Activated CD4-positive, alpha-beta T cell treated with anti-CD3 and anti-CD28 coated beads, Interleukin-2, Interleukin-4, amounts not matched to agents 100 ng/mL and 50 ng/mL, durations not matched to agents 16 hours and 8 hours (primary cell): ENCODE measurements around the gene RALGAPB.
"Not testable (repeated sequence)": the region's sequence is repeated elsewhere in the genome, so short reads cannot be mapped to it uniquely, and the experiment has no call there.

Experiments
- DNase-seq: peaks from one replicate; pipeline ENCODE4 v3.0.0-alpha.2; 2020; ENCODE audit warnings: low spot score

The RALGAPB gene

DNA sequence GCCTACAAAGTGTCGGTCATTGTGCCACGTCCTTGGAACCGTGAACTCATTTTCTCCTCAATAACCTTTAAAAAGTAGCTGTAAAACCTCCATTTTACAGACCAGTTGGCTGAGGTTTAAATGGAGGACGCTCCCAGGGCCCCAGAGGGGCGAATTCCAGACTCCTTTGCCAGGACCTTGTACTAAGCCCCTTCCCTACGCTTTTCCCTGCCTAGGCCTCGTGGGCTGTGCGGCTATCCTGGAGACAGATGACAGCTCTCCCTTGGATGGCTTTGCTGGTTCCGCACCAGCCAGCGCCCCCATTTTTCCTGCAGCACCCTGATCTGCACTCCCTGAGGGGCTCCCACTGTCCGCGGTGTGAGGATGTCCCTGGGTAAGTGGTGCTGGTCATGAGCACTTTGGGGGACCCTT, 25.4 kb upstream of the RALGAPB start:
- DNase-seq: no peak

GRCh38 chr20:38447931-38448675, 24.5 kb upstream of the RALGAPB start:
- no peak for DNase-seq

DNA sequence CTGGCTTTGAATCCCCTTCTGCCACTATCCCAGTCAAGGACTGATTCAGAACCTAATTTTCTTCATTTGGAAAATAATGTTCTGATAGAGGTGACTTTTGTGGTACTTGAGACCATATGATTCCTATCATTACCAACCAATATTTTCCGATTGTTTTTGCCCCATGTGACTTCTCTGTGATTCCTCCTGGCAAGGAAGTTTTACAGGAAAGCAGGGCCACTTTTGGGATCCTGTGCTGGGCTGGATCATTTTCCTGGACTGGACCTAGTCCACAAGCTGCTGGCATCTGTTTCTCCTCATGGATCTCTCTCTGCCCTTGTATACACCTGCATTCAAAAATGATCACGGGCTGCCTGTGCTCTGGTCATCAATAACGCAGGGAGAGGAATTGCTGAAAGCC, 23.6 kb upstream of the RALGAPB start:
- DNase-seq: no peak

GRCh38 chr20:38450412-38450975, 22.1 kb upstream of the RALGAPB start:
- no peak for DNase-seq

- DNase-seq: no peak
These were observed 19.6 kb upstream of the RALGAPB start for GRCh38 chr20:38452880-38453624.

GRCh38 chr20:38453941-38454340, 18.7 kb upstream of the RALGAPB start:
- DNase-seq: no peak

- DNase-seq: no peak
These were observed 17.8 kb upstream of the RALGAPB start for GRCh38 chr20:38454556-38455473.

DNA sequence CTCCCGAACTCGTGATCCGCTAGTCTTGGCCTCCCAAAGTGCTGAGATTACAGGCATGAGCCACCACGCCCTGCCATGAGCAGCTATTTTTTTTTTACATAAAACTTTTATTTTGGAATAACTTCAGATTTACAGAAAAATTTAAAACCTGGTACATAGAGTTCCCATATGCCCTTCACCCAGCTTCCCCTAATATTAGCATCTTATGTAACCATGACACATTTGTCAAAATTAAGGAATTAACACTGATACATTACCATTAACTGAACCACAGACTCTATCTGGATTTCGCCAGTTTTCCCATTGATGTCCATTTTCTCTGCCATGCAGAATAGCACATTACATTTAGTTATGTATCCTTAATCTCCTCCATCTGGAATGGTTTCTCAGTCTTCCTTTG, 14.3 kb upstream of the RALGAPB start:
- DNase-seq: no peak

GRCh38 chr20:38460040-38460623, 12.5 kb upstream of the RALGAPB start:
- DNase-seq: no peak

- not testable (repeated sequence) for DNase-seq
These were observed 12.0 kb upstream of the RALGAPB start for GRCh38 chr20:38460631-38461030.

GRCh38 chr20:38461167-38461566, 11.5 kb upstream of the RALGAPB start:
- not testable (repeated sequence) for DNase-seq

DNA sequence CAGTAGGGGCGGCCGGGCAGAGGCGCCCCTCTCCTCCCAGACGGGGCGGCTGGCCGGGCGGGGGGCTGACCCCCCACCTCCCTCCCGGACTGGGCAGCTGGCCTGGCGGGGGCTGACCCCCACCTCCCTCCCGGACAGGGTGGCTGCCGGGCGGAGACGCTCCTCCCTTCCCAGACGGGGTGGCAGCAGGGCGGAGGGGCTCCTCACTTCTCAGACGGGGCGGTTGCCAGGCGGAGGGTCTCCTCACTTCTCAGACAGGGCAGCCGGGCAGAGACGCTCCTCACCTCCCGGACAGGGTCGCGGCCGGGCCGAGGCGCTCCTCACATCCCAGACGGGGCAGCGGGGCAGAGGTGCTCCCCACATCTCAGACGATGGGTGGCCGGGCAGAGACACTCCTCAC, 11.1 kb upstream of the RALGAPB start:
- not testable (repeated sequence) for DNase-seq

DNA sequence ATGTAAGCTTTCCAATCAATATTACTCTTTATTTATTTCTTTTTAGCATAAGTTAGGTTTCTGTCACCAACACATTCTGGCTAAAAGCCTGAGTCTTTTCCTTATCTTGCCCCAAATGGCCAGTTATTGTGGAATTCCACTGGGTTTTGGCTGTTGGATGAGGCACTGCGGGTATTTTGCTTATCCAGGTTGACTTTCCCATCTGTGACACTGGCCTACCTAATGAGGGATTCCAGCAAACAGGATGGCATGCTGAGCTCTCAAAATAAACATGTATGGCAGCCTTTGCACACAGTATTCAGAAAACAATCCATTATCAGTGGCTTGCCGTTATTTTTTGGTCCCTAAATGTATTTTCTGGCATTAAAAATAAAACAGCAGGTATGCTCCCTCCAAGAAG, 6.5 kb upstream of the RALGAPB start:
- DNase-seq: no peak

GRCh38 chr20:38466983-38467382, 5.7 kb upstream of the RALGAPB start:
- DNase-seq: no peak

GRCh38 chr20:38471245-38471644, 1.4 kb upstream of the RALGAPB start:
- no peak for DNase-seq

GRCh38 chr20:38471987-38472512, 593 bp upstream of the RALGAPB start:
- no peak for DNase-seq

GRCh38 chr20:38473367-38473795, 738 bp downstream of the RALGAPB start:
- DNase-seq: no peak

- no peak for DNase-seq
These were observed 5.1 kb downstream of the RALGAPB start for GRCh38 chr20:38477747-38478146.

DNA sequence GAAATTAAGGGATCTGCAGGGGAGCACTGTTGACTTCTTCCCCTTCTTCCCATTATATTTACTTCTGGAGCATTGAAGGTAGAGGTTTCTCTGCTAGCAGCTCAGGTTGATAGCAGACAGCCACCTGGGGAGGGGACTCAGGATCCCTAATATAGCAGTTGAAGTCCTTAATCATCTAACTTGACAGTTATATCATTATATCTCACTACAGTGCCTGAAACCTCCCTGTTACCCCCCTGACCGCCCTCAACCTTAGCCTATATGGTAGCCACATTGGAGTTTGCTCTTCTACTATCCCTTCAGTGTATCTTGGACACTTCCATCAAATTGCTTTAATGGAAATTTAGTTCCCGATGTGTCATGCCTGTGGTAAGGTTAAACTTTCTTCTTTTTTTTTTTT, 7.0 kb downstream of the RALGAPB start:
- DNase-seq: no peak

GRCh38 chr20:38485041-38485440, 12.4 kb downstream of the RALGAPB start:
- DNase-seq: no peak

- no peak for DNase-seq
These were observed 16.5 kb downstream of the RALGAPB start for GRCh38 chr20:38489181-38489580.
